A375 (cell line): ENCODE measurements around the gene RAP2C. TPM values are rescaled to one million over a fixed set of nuclear protein-coding genes. Genes with fewer than 3 reads are reported as not detected.

Source experiments
- total RNA-seq: library from RNA; depleted of rRNA; stranded (reverse); fragments of >200 nt; shearing (Covaris generic); gene quantifications from 2 replicates; pipeline ENCODE4 v1.2.3, GENCODE V29; 2014; rRNA removed

Gene RAP2C
- 10.4 and 12.5 TPM in 2 replicates for total RNA-seq

DNA sequence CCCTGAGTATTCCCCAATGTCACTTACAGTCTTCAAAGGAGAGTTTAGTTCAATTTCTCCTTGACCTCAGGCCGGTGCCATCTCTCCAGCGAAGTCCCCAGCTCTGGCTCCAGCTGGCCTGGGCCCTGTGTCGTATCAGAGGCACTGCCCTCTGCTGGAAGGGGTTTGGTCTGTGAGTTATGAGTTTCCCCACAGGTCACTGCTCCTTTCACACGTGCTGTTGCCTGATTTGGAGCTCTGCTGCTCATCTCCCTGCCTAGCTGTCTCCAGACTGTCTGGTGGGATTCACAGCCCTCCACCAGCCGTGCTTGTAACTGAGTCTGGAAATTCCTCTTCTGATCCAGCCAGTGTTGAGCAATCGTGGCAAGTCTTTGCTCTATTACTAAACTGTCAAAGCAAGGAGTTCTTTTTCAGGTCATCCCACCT is at the start of gene RAP2C:
Gene RAP2C, minus strand, starts transcription at position 105 of the 426 bp plus-strand sequence. CDS start 2,179 bp downstream, outside the sequence.

Other genes starting within 250 kb of the RAP2C start
- 9.9 and 14.4 TPM in 2 replicates for gene STK26, start 196.1 kb downstream of the RAP2C start, total RNA-seq
- gene FRMD7, start 91.4 kb downstream of the RAP2C start, total RNA-seq, result 0.11 TPM in 1 of 2 replicates, not detected in the other